GM12875 (cell line): ENCODE results near the gene OTOS.

Experiments
- H3K4me3 ChIP-seq: one replicate; pipeline ENCODE4 v1.5.1; 2011; ENCODE audit warnings: low read depth, low read length, control low read depth
- CTCF ChIP-seq: IDR thresholded peaks from 2 replicates; pipeline ENCODE4 v1.5.1; 2011; ENCODE audit warnings: low read depth, mild to moderate bottlenecking, control low read depth, inconsistent platforms, low read length, moderate library complexity, borderline replicate concordance; ENCODE audit not compliant: insufficient read depth

Gene OTOS

DNA sequence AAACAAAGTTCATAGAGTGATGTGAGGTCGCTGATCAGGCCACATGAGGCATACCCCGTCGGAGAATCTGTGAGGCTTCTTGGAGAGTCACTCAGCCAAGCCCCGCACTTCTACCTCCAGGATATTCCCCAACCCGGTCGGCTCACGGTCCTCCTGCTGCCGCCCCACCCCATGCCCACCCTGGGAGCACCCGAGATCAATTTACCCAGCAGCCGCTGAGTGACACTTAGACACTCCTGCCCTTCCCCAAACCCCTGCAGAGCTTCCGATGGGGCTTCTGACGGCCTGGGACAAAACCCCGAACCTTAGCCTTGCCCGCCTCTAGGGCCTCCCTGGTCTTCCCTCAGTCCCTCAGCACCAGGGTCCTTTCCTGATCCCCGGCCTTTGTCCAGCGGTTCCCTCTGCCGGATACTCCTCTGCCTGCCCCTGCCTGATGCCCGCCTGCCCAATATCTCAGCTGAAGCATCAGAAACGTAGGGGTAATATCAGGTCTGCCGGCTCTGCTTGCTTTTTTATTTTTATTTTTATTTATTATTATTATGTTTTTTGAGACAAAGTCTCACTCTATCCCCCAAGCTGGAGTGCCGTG, 18.9 kb upstream of the OTOS start:
- TF ChIP-seq CTCF, result no peak

DNA sequence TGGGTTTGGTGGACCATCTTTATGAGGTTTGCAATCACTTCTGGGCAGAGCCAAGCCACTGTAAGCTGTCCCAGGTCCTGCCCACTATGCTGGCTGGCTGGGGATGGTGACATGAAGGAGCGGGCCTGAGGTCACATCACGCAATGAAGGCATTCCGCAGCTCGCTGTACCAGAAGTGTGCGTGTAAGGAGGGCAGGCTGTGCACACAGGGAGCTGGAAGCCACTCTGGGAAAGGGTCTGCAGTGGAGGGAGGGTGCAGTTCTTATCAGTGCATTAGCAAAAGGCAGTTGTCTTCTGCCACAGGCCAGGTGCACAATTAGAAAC, 16.7 kb upstream of the OTOS start:
- no peak for TF ChIP-seq CTCF
- H3K4me3 ChIP-seq, result no peak overlapping the region

More for the DNA sequence above, 18.9 kb upstream of the OTOS start:
- no peak overlapping the region for H3K4me3 ChIP-seq

GRCh38 chr2:240156435-240157146, 16.1 kb upstream of the OTOS start:
- no peak for TF ChIP-seq CTCF
- no peak overlapping the region for H3K4me3 ChIP-seq

- no peak overlapping the region for H3K4me3 ChIP-seq
- TF ChIP-seq CTCF, result no peak
Measured at GRCh38 chr2:240155745-240156390, 15.4 kb upstream of the OTOS start.

GRCh38 chr2:240155048-240155744, 14.7 kb upstream of the OTOS start:
- TF ChIP-seq CTCF, result no peak
- no peak overlapping the region for H3K4me3 ChIP-seq

- TF ChIP-seq CTCF, result no peak
- H3K4me3 ChIP-seq, result no peak overlapping the region
Measured at GRCh38 chr2:240154606-240155005, 14.1 kb upstream of the OTOS start.
